Activated effector memory CD4-positive, alpha-beta T cell treated with anti-CD3 and anti-CD28 coated beads, Interleukin-2, amount 50 U/mL, for 16 hours (primary cell): ENCODE measurements around the gene PRR22.
"Not testable (repeated sequence)": the region's sequence is repeated elsewhere in the genome, so short reads cannot be mapped to it uniquely, and the experiment has no call there.

Source experiments
- DNase-seq: peaks from one replicate; pipeline ENCODE4 v3.0.0-alpha.2; 2020

PRR22 gene

GRCh38 chr19:5743630-5744029, 40.9 kb downstream of the PRR22 start:
- no peak for DNase-seq

GRCh38 chr19:5742051-5742450, 42.5 kb downstream of the PRR22 start:
- DNase-seq = no peak

- no peak for DNase-seq
Observed at GRCh38 chr19:5738423-5738822, 46.1 kb downstream of the PRR22 start.

- not testable (repeated sequence) for DNase-seq
Observed at GRCh38 chr19:5733172-5733571, 51.4 kb downstream of the PRR22 start.
